GM21515 (cell line): Measurements from ENCODE around the gene DAAM1.
A peak's percentile ranks its signal among the peaks of the same experiment; 100 is the strongest.

Experiments
- ATAC-seq: cut with Tn5 transposase; IDR thresholded peaks from one replicate; pipeline ENCODE4 v1.9.1; 2021; ENCODE audit not compliant: unreplicated experiment

Gene DAAM1

GRCh38 chr14:59313144-59313651 is 124.7 kb downstream of the DAAM1 start:
- peak; percentile 66 for ATAC-seq

GRCh38 chr14:59313658-59314608 is 125.5 kb downstream of the DAAM1 start:
- no peak for ATAC-seq

DNA sequence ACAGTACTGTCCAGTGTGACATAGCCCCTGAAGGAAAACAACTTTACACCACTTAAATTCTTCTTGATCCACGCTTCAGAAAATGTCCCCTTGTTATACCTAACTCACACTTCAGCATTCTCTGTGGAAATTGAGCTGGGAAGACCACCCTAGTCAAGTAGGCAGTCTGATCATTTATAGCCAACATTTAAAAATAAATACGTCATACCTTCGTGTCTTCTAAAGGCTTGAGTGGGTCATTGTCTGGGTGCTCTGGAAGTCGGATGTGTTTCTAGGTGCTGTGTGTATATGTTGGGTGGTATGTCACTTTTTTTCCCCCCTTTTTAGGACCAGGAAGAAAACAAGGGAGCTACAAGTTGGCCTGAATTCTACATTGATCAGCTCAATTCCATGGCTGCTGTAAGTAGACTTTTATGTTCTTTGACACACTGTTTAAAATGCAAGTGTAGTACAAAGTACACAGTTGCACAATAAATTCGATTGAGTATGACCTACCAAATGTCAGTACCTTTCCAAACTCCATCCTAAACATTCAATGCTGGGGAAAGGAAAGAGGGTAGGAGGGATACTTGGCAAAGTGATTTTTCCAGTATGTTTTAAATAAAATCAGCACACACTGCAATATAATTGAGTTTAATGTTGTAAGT is 126.6 kb downstream of the DAAM1 start:
- no peak for ATAC-seq

DNA sequence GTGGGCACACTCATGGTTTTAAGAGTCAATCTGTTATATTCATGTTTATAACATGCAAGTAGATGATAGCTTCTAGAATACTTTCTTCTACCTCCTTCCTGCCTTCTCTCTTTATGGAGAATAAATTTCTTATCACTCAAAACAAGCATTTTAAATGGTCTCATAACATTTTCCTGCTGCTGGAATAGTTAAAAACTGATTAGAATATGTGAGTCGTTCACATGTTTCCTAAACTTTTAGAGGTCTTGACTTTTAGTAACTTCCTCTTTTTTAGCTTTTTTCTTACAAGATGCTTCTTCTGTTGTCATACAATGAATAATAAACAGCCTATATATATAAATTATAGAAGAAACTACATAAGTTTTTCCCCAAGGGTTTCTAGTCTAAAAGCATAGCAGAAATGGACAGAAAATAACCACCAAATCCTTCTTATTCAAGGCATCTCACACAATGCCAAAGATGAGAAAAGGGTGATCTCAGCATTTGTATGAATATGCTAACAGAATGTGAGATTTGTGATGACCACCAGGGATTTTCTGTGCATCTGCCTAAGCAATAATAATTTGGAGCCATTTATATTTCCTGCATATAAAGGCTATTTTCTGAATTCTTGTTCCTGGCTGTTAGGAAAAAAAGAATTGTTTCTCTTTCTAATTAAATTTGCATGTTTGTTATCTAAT is 127.8 kb downstream of the DAAM1 start:
- no peak for ATAC-seq

- ATAC-seq: no peak
These were observed 128.9 kb downstream of the DAAM1 start for GRCh38 chr14:59317346-59317745.

DNA sequence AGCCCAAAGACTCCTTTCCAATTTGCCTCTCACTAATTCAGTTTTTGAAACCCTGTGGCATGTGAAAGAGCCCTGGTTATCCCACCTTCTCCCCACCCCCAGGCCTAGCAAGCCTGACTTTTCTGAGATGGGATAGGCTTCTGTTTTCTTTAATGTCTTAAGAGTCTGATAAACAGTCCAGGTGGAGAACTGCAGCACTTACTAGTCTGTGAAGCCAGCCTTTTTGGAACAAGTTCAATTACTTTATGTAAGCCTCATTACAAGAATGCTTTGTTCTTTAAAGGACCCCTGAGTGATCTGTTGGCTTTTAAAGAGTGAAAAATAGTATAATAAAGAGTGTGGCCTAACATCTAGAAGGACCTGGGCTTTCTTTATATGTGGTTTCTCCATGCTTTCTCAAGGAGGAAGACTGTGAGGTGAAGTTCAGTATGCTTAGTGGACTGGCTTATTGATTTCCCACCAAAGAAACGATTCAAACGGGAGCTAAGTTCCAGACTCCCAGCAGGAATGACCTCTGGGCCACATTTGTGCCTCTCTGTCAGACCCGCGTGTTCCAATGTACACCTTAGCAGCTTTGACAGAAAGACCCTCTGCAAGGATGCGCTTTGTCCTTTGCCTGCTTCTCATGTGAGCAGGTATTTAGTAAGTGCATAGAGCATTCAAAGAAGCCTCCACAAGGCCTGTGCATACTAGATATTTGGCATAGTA is 129.5 kb downstream of the DAAM1 start:
- no peak for ATAC-seq

DNA sequence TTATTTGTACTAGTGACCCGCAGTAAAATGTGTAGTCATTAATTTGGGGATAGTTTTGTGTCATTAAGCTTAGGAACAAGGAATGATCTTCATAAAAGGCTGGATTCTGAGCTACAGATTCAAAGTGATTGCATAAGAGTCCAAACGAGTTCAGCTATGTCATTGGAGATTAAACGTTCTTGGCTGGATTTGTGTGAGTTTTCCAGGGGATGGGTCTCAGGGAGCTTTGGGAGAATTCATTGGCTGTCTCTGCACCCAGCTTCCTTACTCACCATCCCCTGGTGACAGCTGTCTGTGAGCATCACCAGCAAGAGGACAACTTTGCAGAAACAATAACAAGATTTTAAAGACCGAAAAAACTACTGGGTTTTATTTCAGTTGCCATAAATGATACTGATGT is 130.4 kb downstream of the DAAM1 start:
- ATAC-seq: no peak

DNA sequence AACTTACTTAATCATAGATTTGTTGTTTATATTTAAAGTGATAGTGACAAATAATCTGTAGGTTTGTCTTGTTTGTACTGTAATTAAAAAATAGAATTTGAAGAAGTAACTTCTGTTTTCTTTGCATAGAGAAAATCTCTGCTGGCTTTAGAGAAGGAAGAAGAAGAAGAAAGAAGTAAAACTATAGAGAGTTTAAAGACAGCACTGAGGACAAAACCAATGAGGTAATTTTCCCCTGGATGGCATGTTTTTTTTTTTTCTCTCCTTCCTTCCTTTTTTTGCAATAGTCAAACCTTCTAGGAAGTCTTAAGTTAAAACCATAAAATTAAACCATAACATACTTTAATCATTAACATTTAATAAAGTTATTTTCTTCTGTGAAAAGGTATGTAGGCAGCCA is 131.9 kb downstream of the DAAM1 start:
- no peak for ATAC-seq

DNA sequence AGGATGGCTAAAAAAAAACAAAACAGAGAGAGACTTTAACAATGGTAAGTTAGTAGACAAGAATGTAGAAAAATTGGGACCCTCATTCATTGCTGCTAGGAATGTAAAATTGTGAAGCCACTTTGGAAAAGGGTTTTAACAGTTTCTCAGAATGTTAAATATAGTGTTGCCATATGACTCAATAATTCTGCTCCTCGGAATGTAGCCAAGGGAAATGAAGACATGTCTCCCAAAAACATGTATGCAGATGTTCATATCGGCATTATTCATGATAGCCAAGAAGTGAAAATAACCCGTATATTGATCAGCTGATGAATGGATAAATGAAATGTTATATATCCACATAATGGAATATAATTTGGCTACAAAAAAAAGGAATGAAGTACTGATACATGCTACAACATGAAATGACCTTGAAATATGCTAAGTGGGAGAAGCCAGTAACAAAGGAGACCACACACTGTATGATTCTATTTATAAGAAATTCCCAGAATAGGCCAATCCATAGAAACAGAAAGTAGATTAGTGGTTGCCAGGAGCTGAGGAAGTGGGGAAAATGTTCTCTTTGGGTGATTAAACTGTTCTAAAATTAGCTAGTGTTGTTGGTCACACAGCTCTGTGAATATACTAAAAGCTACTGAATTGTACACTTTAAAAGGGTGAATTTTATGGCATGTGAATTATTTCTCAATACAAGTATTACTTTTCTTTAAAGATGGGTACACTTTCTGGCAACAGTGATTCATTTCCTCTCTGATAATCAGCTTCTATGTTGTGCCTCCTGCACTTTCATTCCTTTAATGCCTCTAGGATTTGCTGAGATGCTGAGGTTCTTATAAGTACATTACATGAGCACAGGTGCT is 132.5 kb downstream of the DAAM1 start:
- ATAC-seq: no peak

DNA sequence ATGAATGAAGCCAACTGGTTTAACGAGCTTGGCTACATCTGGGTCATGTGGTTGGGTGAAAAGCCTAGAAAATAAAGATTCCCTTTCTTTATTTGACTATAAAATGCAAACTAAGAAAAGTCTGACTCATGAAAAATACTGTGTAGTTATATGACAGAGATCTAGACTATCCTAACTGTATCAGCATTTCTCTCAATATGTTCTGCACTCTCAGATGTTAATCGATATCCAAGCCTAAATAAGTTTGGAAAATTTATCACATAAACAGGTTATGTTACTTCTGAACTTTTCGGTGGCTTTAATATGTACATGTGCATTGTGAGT is 133.1 kb downstream of the DAAM1 start:
- ATAC-seq: no peak

DNA sequence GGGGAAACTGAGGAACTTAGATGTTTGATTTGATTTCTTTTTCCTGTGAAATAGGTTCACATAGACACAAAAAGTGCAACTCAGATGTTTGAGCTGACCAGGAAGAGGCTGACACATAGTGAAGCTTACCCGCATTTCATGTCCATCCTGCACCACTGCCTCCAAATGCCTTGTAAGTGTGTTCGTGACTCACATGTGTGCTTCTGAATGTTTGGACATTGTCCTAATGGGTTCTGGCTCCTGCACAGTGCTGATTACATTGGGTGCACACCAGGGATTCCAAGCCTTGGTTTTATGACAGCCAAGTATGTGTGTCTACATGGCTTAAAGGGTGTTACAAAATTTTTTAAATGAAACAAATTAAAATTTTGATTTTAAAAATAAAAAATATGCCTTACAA is 137.4 kb downstream of the DAAM1 start:
- no peak for ATAC-seq

DNA sequence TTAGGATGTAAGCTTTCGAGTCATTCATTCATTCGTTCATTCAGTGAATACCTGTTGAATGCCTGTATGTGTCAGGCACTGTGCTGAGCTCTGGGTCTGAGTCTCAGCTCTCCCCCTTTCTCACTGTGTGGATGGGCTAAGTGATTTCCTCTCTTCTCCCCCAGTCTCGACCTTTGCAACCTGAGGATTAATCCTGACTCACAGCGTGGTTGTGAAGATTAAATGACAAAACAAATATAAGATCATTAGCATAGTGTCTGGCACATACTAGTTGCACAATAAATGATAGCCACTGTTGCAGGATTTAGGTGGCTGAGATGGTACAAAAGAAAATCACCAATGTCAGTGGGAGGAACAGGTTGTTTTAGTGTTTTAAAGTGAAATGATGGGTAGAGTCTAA is 140.0 kb downstream of the DAAM1 start:
- no peak for ATAC-seq

- ATAC-seq: peak; percentile 72
These were observed 142.0 kb downstream of the DAAM1 start for GRCh38 chr14:59330455-59330854.

DNA sequence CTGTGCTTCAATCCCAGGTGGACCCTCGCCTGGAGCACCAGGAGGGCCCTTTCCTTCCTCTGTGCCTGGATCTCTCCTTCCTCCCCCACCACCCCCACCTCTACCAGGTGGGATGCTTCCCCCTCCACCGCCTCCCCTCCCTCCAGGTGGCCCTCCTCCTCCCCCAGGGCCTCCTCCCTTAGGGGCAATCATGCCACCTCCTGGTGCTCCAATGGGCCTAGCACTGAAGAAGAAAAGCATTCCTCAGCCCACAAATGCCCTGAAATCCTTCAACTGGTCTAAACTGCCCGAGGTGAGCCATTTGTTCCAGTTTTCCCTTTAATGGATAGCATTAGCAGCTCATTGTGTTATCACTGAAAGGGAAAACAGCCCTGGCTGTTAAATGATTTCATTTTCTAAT is 142.8 kb downstream of the DAAM1 start:
- ATAC-seq: no peak

- no peak for ATAC-seq
These were observed 144.3 kb downstream of the DAAM1 start for GRCh38 chr14:59332727-59333126.

DNA sequence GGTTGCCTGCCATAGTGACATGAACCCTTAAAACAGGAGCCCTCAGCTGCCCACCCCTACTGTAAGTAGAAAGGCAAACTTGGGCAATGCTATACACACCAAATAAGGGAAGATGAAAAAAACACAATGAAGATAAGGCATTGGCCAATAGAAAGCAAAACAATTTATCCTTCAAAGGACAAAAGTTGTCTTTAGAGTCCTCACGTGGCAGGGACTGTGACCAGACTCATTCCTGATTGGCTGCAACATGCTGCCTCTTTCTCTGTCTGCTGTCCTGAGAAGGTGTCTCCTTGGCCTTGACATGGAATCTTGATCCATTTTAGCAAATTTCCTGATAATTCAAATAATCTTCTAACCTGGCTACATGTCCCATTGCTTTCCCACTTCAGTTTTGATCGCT is 144.8 kb downstream of the DAAM1 start:
- ATAC-seq: no peak

GRCh38 chr14:59333668-59334067 is 145.2 kb downstream of the DAAM1 start:
- no peak for ATAC-seq

DNA sequence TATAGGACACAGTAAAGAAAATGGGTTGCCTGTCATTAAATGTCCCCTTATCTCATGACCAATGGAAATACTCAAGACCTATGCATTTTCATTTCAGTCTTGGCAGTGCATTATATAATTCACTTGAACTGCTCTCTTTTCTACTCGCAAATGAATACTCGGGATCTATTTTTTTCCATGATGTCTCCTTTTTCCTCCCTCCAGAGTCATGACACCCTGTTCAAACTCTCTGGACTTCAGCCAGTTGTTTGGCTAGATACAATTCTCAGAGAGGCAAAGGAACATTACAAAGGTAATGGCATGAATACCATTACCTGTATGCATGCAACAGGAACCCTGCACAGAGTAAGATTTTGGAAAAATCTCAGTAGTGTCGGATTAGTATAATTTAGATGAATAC is 145.8 kb downstream of the DAAM1 start:
- no peak for ATAC-seq

GRCh38 chr14:59336098-59336497 is 147.6 kb downstream of the DAAM1 start:
- ATAC-seq: no peak

DNA sequence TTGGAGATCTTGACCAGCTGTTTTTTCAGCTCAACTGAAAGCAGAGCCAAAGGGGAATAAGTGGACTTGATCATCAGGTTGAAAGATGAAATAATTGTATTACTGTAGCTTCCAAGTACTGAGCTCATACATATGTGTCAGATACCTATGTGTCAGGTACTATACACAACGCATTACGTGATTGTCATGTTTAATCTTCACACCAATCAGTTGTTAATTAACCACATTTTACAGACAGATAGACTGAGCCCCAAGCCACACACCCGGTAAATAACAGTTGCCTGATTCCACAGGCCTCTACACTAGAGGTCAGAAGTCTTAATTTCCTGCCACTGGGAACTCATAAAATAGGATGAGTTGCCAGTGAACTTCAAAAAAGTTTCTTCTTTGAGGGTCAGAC is 148.2 kb downstream of the DAAM1 start:
- ATAC-seq: no peak
